Neural cell (in vitro differentiated cells): ENCODE measurements around the gene ECM2. TPM values are rescaled to one million over a fixed set of nuclear protein-coding genes. Genes with fewer than 3 reads are reported as not detected.

Experiments
- H2AFZ ChIP-seq: fragments of 200-600, 300-800 bp; sonication (generic), shearing (Covaris generic); 2 replicates; pipeline ENCODE4 v1.6.0; 2014; ENCODE audit warnings: low read depth, mild to moderate bottlenecking, antibody characterized with exemption, low read length, moderate library complexity
- H3F3A ChIP-seq: fragments of 200-600 bp; shearing (Covaris generic); 2 replicates; pipeline ENCODE4 v1.6.1; 2016; ENCODE audit warnings: mild to moderate bottlenecking, moderate library complexity, mixed read lengths, antibody characterized with exemption, low read length; ENCODE audit not compliant: insufficient read depth, poor library complexity, severe bottlenecking
- H3K27ac ChIP-seq: fragments of 200-600, 300-800 bp; sonication (generic), shearing (Covaris generic); 2 replicates; pipeline ENCODE4 v1.5.1; 2014; ENCODE audit warnings: mild to moderate bottlenecking, low read length, moderate library complexity
- H3K27me3 ChIP-seq: fragments of 300-800, 200-600 bp; sonication (generic), shearing (Covaris generic); 2 replicates; pipeline ENCODE4 v1.6.0; 2014; ENCODE audit warnings: mild to moderate bottlenecking, low read depth, low read length, moderate library complexity; ENCODE audit not compliant: insufficient read depth
- H3K36me3 ChIP-seq: fragments of 300-800, 200-600 bp; sonication (generic), shearing (Covaris generic); 2 replicates; pipeline ENCODE4 v1.5.1; 2014; ENCODE audit warnings: mild to moderate bottlenecking, antibody characterized with exemption, low read length, moderate library complexity; ENCODE audit not compliant: insufficient read depth
- H3K4me2 ChIP-seq: fragments of 300-800, 200-600 bp; sonication (generic), shearing (Covaris generic); 2 replicates; pipeline ENCODE4 v1.6.0; 2014; ENCODE audit warnings: mild to moderate bottlenecking, low read length
- H3K4me3 ChIP-seq: fragments of 300-800, 200-600 bp; sonication (generic), shearing (Covaris generic); 2 replicates; pipeline ENCODE4 v1.5.1; 2014; ENCODE audit warnings: mild to moderate bottlenecking, low read length, moderate library complexity
- H3K79me2 ChIP-seq: fragments of 200-600 bp; shearing (Covaris generic); replicated peaks from 2 replicates; pipeline ENCODE4 v1.6.0; 2014; ENCODE audit warnings: mild to moderate bottlenecking, low read length, moderate library complexity; ENCODE audit not compliant: insufficient read depth
- H3K9ac ChIP-seq: fragments of 300-800, 200-600 bp; sonication (generic), shearing (Covaris generic); 2 replicates; pipeline ENCODE4 v1.6.1; 2016; ENCODE audit warnings: mild to moderate bottlenecking, low read length, mixed read lengths
- H3K9me2 ChIP-seq: fragments of 200-600 bp; shearing (Covaris generic); 2 replicates; pipeline ENCODE4 v1.6.1; 2016; ENCODE audit warnings: mild to moderate bottlenecking, low read length, mixed read lengths; ENCODE audit not compliant: insufficient read depth
- H3K9me3 ChIP-seq: fragments of 200-600, 300-800 bp; sonication (generic), shearing (Covaris generic); 2 replicates; pipeline ENCODE4 v1.6.1; 2016; ENCODE audit warnings: mild to moderate bottlenecking, mixed run types, low read length, moderate library complexity, mixed read lengths
- H4K20me1 ChIP-seq: fragments of 200-600 bp; shearing (Covaris generic); 2 replicates; pipeline ENCODE4 v1.6.1; 2016; ENCODE audit warnings: mild to moderate bottlenecking, mixed run types; ENCODE audit not compliant: insufficient read depth
- CTCF ChIP-seq: fragments of 450-650 bp; IDR thresholded peaks from 2 replicates; pipeline ENCODE4 v1.5.1; 2014; ENCODE audit warnings: antibody characterized with exemption, mild to moderate bottlenecking, moderate library complexity; ENCODE audit not compliant: poor library complexity, severe bottlenecking
- EP300 ChIP-seq: fragments of 450-650 bp; conservative IDR thresholded peaks from 2 replicates; pipeline ENCODE4 v1.6.1; 2014; ENCODE audit warnings: antibody characterized with exemption, mild to moderate bottlenecking, moderate library complexity; ENCODE audit not compliant: poor library complexity, severe bottlenecking
- EZH2 ChIP-seq: fragments of 200-600, 300-800 bp; shearing (Covaris generic), sonication (generic); IDR thresholded peaks from 2 replicates; pipeline ENCODE4 v1.6.1; 2014; ENCODE audit warnings: antibody characterized with exemption, low read length, borderline replicate concordance, mild to moderate bottlenecking; ENCODE audit not compliant: insufficient read depth, poor library complexity, severe bottlenecking
- MXI1 ChIP-seq: fragments of 450-650 bp; conservative IDR thresholded peaks from 2 replicates; pipeline ENCODE4 v1.6.1; 2014; ENCODE audit warnings: antibody characterized with exemption, mild to moderate bottlenecking; ENCODE audit not compliant: poor library complexity, severe bottlenecking
- POLR2AphosphoS5 ChIP-seq: IDR thresholded peaks from 2 replicates; pipeline ENCODE4 v1.6.1; 2012
- RAD21 ChIP-seq: fragments of 450-650 bp; conservative IDR thresholded peaks from 2 replicates; pipeline ENCODE4 v1.6.1; 2014; ENCODE audit warnings: antibody characterized with exemption, mild to moderate bottlenecking, moderate library complexity
- REST ChIP-seq: IDR thresholded peaks from 2 replicates; pipeline ENCODE4 v1.6.1; 2012; ENCODE audit warnings: borderline replicate concordance
- SMC3 ChIP-seq: fragments of 450-650 bp; conservative IDR thresholded peaks from 2 replicates; pipeline ENCODE4 v1.6.1; 2014; ENCODE audit warnings: antibody characterized with exemption, mild to moderate bottlenecking, moderate library complexity; ENCODE audit not compliant: poor library complexity
- TAF1 ChIP-seq: IDR thresholded peaks from 2 replicates; pipeline ENCODE4 v1.6.1; 2012; ENCODE audit warnings: low read depth
- polyA plus RNA-seq: library from polyadenylated mRNA; depleted of rRNA; stranded (reverse); fragments of >200 nt; gene quantifications from 2 replicates; pipeline ENCODE4 v1.2.3, GENCODE V29; 2014

Gene ECM2
- polyA plus RNA-seq, 1 donor from 2014 or later: not detected

- no peaks in the 10 kb centered on the region for H3K79me2 ChIP-seq
- no peak overlapping the region for H3K27ac ChIP-seq
- no peaks in the 10 kb centered on the region for H3K9me3 ChIP-seq
- no peaks in the 10 kb centered on the region for H3K27me3 ChIP-seq
- TF ChIP-seq TAF1 (no peak), REST (no peak), EP300 (no peak), EZH2 (no peak), SMC3 (no peak), POLR2AphosphoS5 (no peak), CTCF (no peak), RAD21 (no peak), MXI1 (no peak)
- H3K36me3 ChIP-seq: no peaks in the 10 kb centered on the region
- no peaks in the 10 kb centered on the region for H3F3A ChIP-seq
- H3K9ac ChIP-seq: no peak overlapping the region
- H3K4me3 ChIP-seq: no peak overlapping the region
- H3K9me2 ChIP-seq: no peaks in the 10 kb centered on the region
- H4K20me1 ChIP-seq: no peaks in the 10 kb centered on the region
- H2AFZ ChIP-seq: no peak overlapping the region
- no peak overlapping the region for H3K4me2 ChIP-seq
These were observed 7.8 kb downstream of the ECM2 start for GRCh38 chr9:92527832-92528521.

- Histone ChIP-seq H3K4me2 (no peak overlapping the region), H3K4me3 (no peak overlapping the region), H3K9me3 (no peaks in the 10 kb centered on the region), H3K36me3 (no peaks in the 10 kb centered on the region), H3K27me3 (no peaks in the 10 kb centered on the region), H4K20me1 (no peaks in the 10 kb centered on the region), H3F3A (no peaks in the 10 kb centered on the region), H2AFZ (no peak overlapping the region), H3K9me2 (no peaks in the 10 kb centered on the region), H3K27ac (no peak overlapping the region), H3K79me2 (no peaks in the 10 kb centered on the region), H3K9ac (no peak overlapping the region)
- TF ChIP-seq POLR2AphosphoS5 (no peak), EZH2 (no peak), RAD21 (no peak), CTCF (no peak), SMC3 (no peak), TAF1 (no peak), MXI1 (no peak), REST (no peak), EP300 (no peak)
These were observed 8.4 kb downstream of the ECM2 start for GRCh38 chr9:92527291-92527828.
